GM12892 (cell line): Measurements from ENCODE around the gene NFATC1.

Experiments
- POLR2A ChIP-seq: IDR thresholded peaks from 2 replicates; pipeline ENCODE4 v1.6.1; 2011; ENCODE audit warnings: low read depth, low read length, control low read depth
- POLR2AphosphoS5 ChIP-seq: IDR thresholded peaks from 2 replicates; pipeline ENCODE4 v1.6.1; 2011; ENCODE audit warnings: low read depth, low read length, control low read depth

GRCh38 chr18:79479761-79480161 is 84.0 kb downstream of the NFATC1 start:
- TF ChIP-seq POLR2AphosphoS5, result no peak
- TF ChIP-seq POLR2A, result no peak
